IMR-90 (cell line): Measurements from ENCODE around the gene TRAF3IP3. TPM values are rescaled to one million over a fixed set of nuclear protein-coding genes. Genes with fewer than 3 reads are reported as not detected.

ENCODE experiments used
- ATAC-seq: fragments of 200-7000 bp; cut with Tn5 transposase; 2 replicates; pipeline ENCODE4 v1.9.1; 2020; ENCODE audit warnings: low read depth, mild to moderate bottlenecking, moderate library complexity
- BruUV-seq: library from RNA; stranded (reverse); fragments of 400-500 nt; replicated peaks from 2 replicates; lab custom pipeline; 2021; lab: Mats Ljungman, UMichigan
- CTCF ChIA-PET: fragments of 300-600 bp; formaldehyde crosslinking; extraction: SDS; loops from one replicate; lab custom pipeline; 2021; ENCODE audit warnings: antibody characterized with exemption; lab: Yijun Ruan, JAX
- POLR2A ChIA-PET: fragments of 300-600 bp; sonication (Branson Sonifier 250); formaldehyde crosslinking; loops from one replicate; lab custom pipeline; 2022; ENCODE audit warnings: antibody characterized with exemption; ENCODE audit not compliant: unreplicated experiment; lab: Charles Lee
- DNase-seq: peaks from one replicate; pipeline ENCODE4 v3.0.0; 2013
- H2AFZ ChIP-seq: replicated peaks from 2 replicates; pipeline ENCODE3; 2013; ENCODE audit warnings: low read length, mild to moderate bottlenecking; ENCODE audit not compliant: poor library complexity
- H2AK5ac ChIP-seq: 2 replicates; pipeline ENCODE4 v1.6.1; 2013; ENCODE audit warnings: low read depth, low read length, inconsistent platforms
- H2AK9ac ChIP-seq: replicated peaks from 2 replicates; pipeline ENCODE3; 2013; ENCODE audit warnings: mild to moderate bottlenecking, low read depth, low read length, moderate library complexity; ENCODE audit not compliant: poor library complexity
- H2BK120ac ChIP-seq: 2 replicates; pipeline ENCODE4 v1.6.1; 2013; ENCODE audit warnings: low read depth, low read length, inconsistent platforms
- H2BK15ac ChIP-seq: 3 replicates; pipeline ENCODE4 v1.6.1; 2013; ENCODE audit warnings: low read depth, low read length, inconsistent platforms
- H2BK20ac ChIP-seq: 2 replicates; pipeline ENCODE4 v1.6.1; 2013; ENCODE audit warnings: low read depth, mild to moderate bottlenecking, inconsistent platforms, low read length, moderate library complexity
- H2BK5ac ChIP-seq: 2 replicates; pipeline ENCODE4 v1.6.1; 2013; ENCODE audit warnings: mild to moderate bottlenecking, low read depth, low read length, inconsistent platforms; ENCODE audit not compliant: poor library complexity, severe bottlenecking
- H3K14ac ChIP-seq: replicated peaks from 2 replicates; pipeline ENCODE4 v1.6.1; 2013; ENCODE audit warnings: low read depth, low read length, inconsistent platforms
- H3K18ac ChIP-seq: 2 replicates; pipeline ENCODE4 v1.6.1; 2013; ENCODE audit warnings: low read depth, low read length, control low read depth
- H3K23ac ChIP-seq: 2 replicates; pipeline ENCODE4 v1.6.1; 2013; ENCODE audit warnings: low read depth, low read length, inconsistent platforms
- H3K27ac ChIP-seq: 2 replicates; pipeline ENCODE4 v1.5.1; 2013; ENCODE audit warnings: mild to moderate bottlenecking, control low read depth, low read length; ENCODE audit not compliant: insufficient read depth
- H3K27me3 ChIP-seq: 2 replicates; pipeline ENCODE4 v1.6.1; 2013; ENCODE audit warnings: low read length; ENCODE audit not compliant: control insufficient read depth, insufficient read depth
- H3K36me3 ChIP-seq: 2 replicates; pipeline ENCODE4 v1.6.1; 2013; ENCODE audit warnings: low read length, mixed read lengths; ENCODE audit not compliant: control insufficient read depth, insufficient read depth
- H3K4ac ChIP-seq: 2 replicates; pipeline ENCODE4 v1.6.1; 2013; ENCODE audit warnings: low read depth, low read length, inconsistent platforms
- H3K4me1 ChIP-seq: 2 replicates; pipeline ENCODE4 v1.6.1; 2013; ENCODE audit warnings: low read length, mixed read lengths; ENCODE audit not compliant: control insufficient read depth, insufficient read depth
- H3K4me2 ChIP-seq: 2 replicates; pipeline ENCODE4 v1.6.1; 2013; ENCODE audit warnings: low read depth, mild to moderate bottlenecking, control low read depth, low read length, moderate library complexity
- H3K4me3 ChIP-seq: 2 replicates; pipeline ENCODE4 v1.5.1; 2013; ENCODE audit warnings: low read depth, mild to moderate bottlenecking, control low read depth, low read length, moderate library complexity; ENCODE audit not compliant: insufficient read depth
- H3K56ac ChIP-seq: 2 replicates; pipeline ENCODE4 v1.6.1; 2013; ENCODE audit warnings: low read length, inconsistent platforms; ENCODE audit not compliant: insufficient read depth; ENCODE audit errors: extremely low read depth
- H3K79me1 ChIP-seq, 2 experiments: 2 replicates each; pipeline ENCODE4 v1.6.1; 2013; ENCODE audit warnings: low read length in 2 of 2, inconsistent platforms in 1 of 2, low read depth in 1 of 2
- H3K9ac ChIP-seq: 2 replicates; pipeline ENCODE4 v1.6.1; 2013; ENCODE audit warnings: low read depth, low read length, control low read depth
- H3K9me1 ChIP-seq: 2 replicates; pipeline ENCODE4 v1.6.1; 2013; ENCODE audit warnings: low read length, inconsistent platforms; ENCODE audit not compliant: insufficient read depth
- H3K9me3 ChIP-seq: 2 replicates; pipeline ENCODE4 v1.6.1; 2013; ENCODE audit warnings: low read length; ENCODE audit not compliant: control insufficient read depth, insufficient read depth
- H4K20me1 ChIP-seq: 2 replicates; pipeline ENCODE4 v1.6.1; 2013; ENCODE audit warnings: low read length, inconsistent platforms; ENCODE audit not compliant: insufficient read depth
- H4K5ac ChIP-seq: 2 replicates; pipeline ENCODE4 v1.6.1; 2013; ENCODE audit warnings: mild to moderate bottlenecking, low read depth, low read length, control low read depth
- H4K8ac ChIP-seq, 2 experiments: 2 replicates each; pipeline ENCODE4 v1.6.1; 2013; ENCODE audit warnings: low read depth in 2 of 2, low read length in 2 of 2, control low read depth in 1 of 2, inconsistent platforms in 1 of 2
- H4K91ac ChIP-seq: 2 replicates; pipeline ENCODE4 v1.6.1; 2013; ENCODE audit warnings: low read depth, low read length, inconsistent platforms; ENCODE audit not compliant: insufficient read depth
- CEBPB ChIP-seq: IDR thresholded peaks from 2 replicates; pipeline ENCODE4 v1.6.1; 2012; ENCODE audit warnings: low read depth, low read length, improper control_type of control experiment
- ELK1 ChIP-seq: fragments of 150-350 bp; IDR thresholded peaks from 2 replicates; pipeline ENCODE4 v1.6.1; 2016; ENCODE audit warnings: low read depth, mild to moderate bottlenecking, low read length, moderate library complexity, borderline replicate concordance
- FOS ChIP-seq: fragments of 150-350 bp; IDR thresholded peaks from 2 replicates; pipeline ENCODE4 v1.6.1; 2016; ENCODE audit warnings: low read depth, low read length
- MAZ ChIP-seq: IDR thresholded peaks from 2 replicates; pipeline ENCODE4 v1.6.1; 2012; ENCODE audit warnings: low read depth, mild to moderate bottlenecking, low read length, improper control_type of control experiment, moderate library complexity, borderline replicate concordance
- RCOR1 ChIP-seq: IDR thresholded peaks from 2 replicates; pipeline ENCODE4 v1.6.1; 2012; ENCODE audit warnings: mild to moderate bottlenecking, low read length, improper control_type of control experiment; ENCODE audit not compliant: insufficient replicate concordance
- WGBS, 2 experiments: methylation state at CpG; one replicate each; pipeline versions ENCODE4 v1.1.5 to v1.1.7; 2013; ENCODE audit warnings: missing lambda C conversion rate in 2 of 2; ENCODE audit not compliant: insufficient read length in 1 of 2; ENCODE audit errors: extremely low coverage in 2 of 2; 5-methylcytosine and 5-hydroxymethylcytosine counted together
- dilution Hi-C: fragments of 300-500 bp; cut with HindIII; formaldehyde crosslinking; loops from one replicate; pipeline ENCODE4 v1.14.3; 2018; ENCODE audit warnings: low sequenced_read_pairs; ENCODE audit not compliant: unreplicated experiment
- in situ Hi-C: fragments of 300-500 bp; cut with MboI; formaldehyde crosslinking; loops from 3 replicates; pipeline ENCODE4 v1.14.3; 2019; ENCODE audit warnings: low sequenced_read_pairs, inconsistent platforms, mixed read lengths
- intact Hi-C: fragments of 100-400 bp; cut with micrococcal nuclease; formaldehyde crosslinking; loops from 2 replicates; pipeline ENCODE4 v1.10.0; 2022
- polyA plus RNA-seq, 3 experiments: library from polyadenylated mRNA; depleted of rRNA; stranded (reverse); fragments of >200 nt; gene quantifications; 2 replicates each; pipeline ENCODE4 v1.2.3, GENCODE V29; 2012; ENCODE audit warnings: low replicate concordance in 1 of 3
- total RNA-seq: library from RNA; depleted of rRNA; stranded (reverse); fragments of >200 nt; gene quantifications from 2 replicates; pipeline ENCODE4 v1.2.3, GENCODE V29; 2012

The TRAF3IP3 gene
- total and polyA plus RNA-seq, 2 of the 4 experiments (the other 2 are of a cell fraction): 0.12 to 0.18 TPM

- Histone ChIP-seq H4K20me1 (no peaks in the 10 kb centered on the region), H3K56ac (peak overlapping the region; percentile 76), H3K4me3 (no peak overlapping the region), H3K27me3 (no peaks in the 10 kb centered on the region), H3K23ac (peak overlapping the region; percentile 61), H3K27ac (peak overlapping the region; percentile 88), H2AFZ (peak overlapping the region; percentile 95), H4K5ac (peak overlapping the region; percentile 94), H3K9me3 (no peaks in the 10 kb centered on the region), H3K4me2 (peak overlapping the region; percentile 48), H2AK5ac (peak overlapping the region; percentile 91; the same call in 1 of the 2 replicates), H4K8ac (peak overlapping the region; percentile 86 to 92), H3K4ac (peak overlapping the region; percentile 81), H3K9ac (peak overlapping the region; percentile 21), H3K14ac (peak overlapping the region; percentile 70), H2BK5ac (peak overlapping the region; percentile 85), H2BK120ac (peak overlapping the region; percentile 92), H3K4me1 (peaks cover 11% of the 10 kb centered on the region), H4K91ac (peak overlapping the region; percentile 82), H2BK20ac (peak overlapping the region; percentile 58), H2BK15ac (peak overlapping the region; percentile 81; the same call in 2 of the 3 replicates), H3K18ac (peak overlapping the region; percentile 80), H3K9me1 (peaks cover 25% of the 10 kb centered on the region), H3K79me1 (peaks cover 0 to 12% of the 10 kb centered on the region in 2 experiments; a peak in 2 of 4 replicates), H2AK9ac (peak overlapping the region; percentile 89), H3K36me3 (no peaks in the 10 kb centered on the region)
- intact Hi-C loops (no loop called here), dilution Hi-C loops (no loop called here), in situ Hi-C loops (no loop called here)
- ATAC-seq (peak; percentile 85), DNase-seq (peak; percentile 87)
- POLR2A ChIA-PET: interaction anchor here (0.6 kb wide), 1 partner anchor 276 kb away, joined by 3 read pairs; no protein-coding TSS in a partner anchor
- TF ChIP-seq CEBPB (peak; percentile 71; the same call in 1 of the 2 replicates), FOS (0 out of 2 replicates have a peak, but pooled peaks have one; percentile 13), RCOR1 (no peak), ELK1 (no peak), MAZ (peak; percentile 82)
- WGBS, 2 experiments: no CpG with 5 or more reads among the region's 13 CpGs
- CTCF ChIA-PET: no interaction called here
- BruUV-seq: no TSS peak
Measured at GRCh38 chr1:209769171-209769904, 13.5 kb downstream of the TRAF3IP3 start.
